A549 (cell line): ENCODE measurements around the gene ASB1. TPM values are rescaled to one million over a fixed set of nuclear protein-coding genes. Genes with fewer than 3 reads are reported as not detected.

Experiments
- ATAC-seq, 2 experiments: fragments of 200-7000 bp in 1 of 2; fragments of >200 bp in 1 of 2; cut with Nextera tagmentation in 1 of 2; cut with Tn5 transposase in 1 of 2; 3 replicates each; pipeline versions ENCODE4 v1.8.0 to v1.9.1; 2018 to 2020; ENCODE audit warnings: mild to moderate bottlenecking in 1 of 2, moderate library complexity in 1 of 2
- CTCF ChIA-PET: fragments of 300-600 bp; sonication (Branson Sonifier 250); formaldehyde crosslinking; extraction: SDS; loops from one replicate; lab custom pipeline; 2021; ENCODE audit warnings: antibody characterized with exemption, inconsistent platforms; lab: Yijun Ruan, JAX
- POLR2A ChIA-PET: fragments of 350-600 bp; formaldehyde crosslinking; extraction: SDS; loops from one replicate; lab custom pipeline; 2021; ENCODE audit warnings: antibody characterized with exemption, inconsistent platforms; lab: Yijun Ruan, JAX
- DNase-seq, 2 experiments: peaks; one replicate each; pipeline versions ENCODE4 v3.0.0 to v3.0.0-alpha.2; 2011 to 2016; ENCODE audit warnings: low read depth in 1 of 2, low spot score in 1 of 2
- FAIRE-seq: peaks from 2 replicates; lab custom pipeline; 2011; peaks lifted over from hg19 to GRCh38; lab: Jason Lieb, UNC
- H3K27ac ChIP-seq, 2 experiments: fragments of >200 bp; sonication (Bioruptor Twin); formaldehyde crosslinking; 3 replicates each; pipeline ENCODE4 v1.5.1; 2016 to 2017
- H3K4me1 ChIP-seq: fragments of >200 bp; sonication (Bioruptor Twin); formaldehyde crosslinking; 3 replicates; pipeline ENCODE4 v1.6.1; 2016
- H3K4me2 ChIP-seq: fragments of >200 bp; sonication (Bioruptor Twin); formaldehyde crosslinking; 3 replicates; pipeline ENCODE4 v1.6.1; 2016
- H3K4me3 ChIP-seq: fragments of >200 bp; sonication (Bioruptor Twin); formaldehyde crosslinking; 3 replicates; pipeline ENCODE4 v1.5.1; 2016
- H3K9me3 ChIP-seq: fragments of >200 bp; sonication (Bioruptor Twin); formaldehyde crosslinking; 3 replicates; pipeline ENCODE4 v1.6.1; 2016
- BCL3 ChIP-seq: fragments of >200 bp; sonication (Bioruptor Twin); formaldehyde crosslinking; IDR thresholded peaks from 3 replicates; pipeline ENCODE4 v1.6.1; 2016
- BHLHE40 ChIP-seq: IDR thresholded peaks from 2 replicates; pipeline ENCODE4 v1.6.1; 2012; ENCODE audit warnings: low read depth, low read length, inconsistent platforms
- CEBPB ChIP-seq, 2 experiments: fragments of >200 bp in 1 of 2; sonication (Bioruptor Twin) in 1 of 2; formaldehyde crosslinking in 1 of 2; IDR thresholded peaks; 2 replicates each; pipeline ENCODE4 v1.6.1; 2012 to 2016
- EHF ChIP-seq: fragments of 250-450 bp; sonication (Bioruptor Pico); IDR thresholded peaks from 2 replicates; pipeline ENCODE4 v1.5.0; 2020; ENCODE audit warnings: mild to moderate bottlenecking
- EP300 ChIP-seq, 2 experiments: fragments of >200 bp; sonication (Bioruptor Twin); formaldehyde crosslinking; IDR thresholded peaks; 2 replicates in 1 of 2; 3 replicates in 1 of 2; pipeline ENCODE4 v1.6.1; 2016 to 2017
- ESRRA ChIP-seq: fragments of 150-350 bp; IDR thresholded peaks from 2 replicates; pipeline ENCODE4 v1.6.1; 2014; ENCODE audit warnings: mild to moderate bottlenecking, low read length, borderline replicate concordance
- FOSB ChIP-seq: fragments of 250-450 bp; sonication (Bioruptor Pico); IDR thresholded peaks from 2 replicates; pipeline ENCODE4 v1.5.0; 2020; ENCODE audit warnings: mild to moderate bottlenecking, moderate library complexity
- FOSL2 ChIP-seq, 2 experiments: fragments of 450-650 bp in 1 of 2; fragments of >200 bp in 1 of 2; sonication (Bioruptor Twin) in 1 of 2; formaldehyde crosslinking; IDR thresholded peaks; 2 replicates each; pipeline versions ENCODE4 v1.5.0 to v1.6.1; 2016 to 2020; ENCODE audit warnings: mild to moderate bottlenecking in 1 of 2, moderate library complexity in 1 of 2
- GATA3 ChIP-seq: IDR thresholded peaks from 2 replicates; pipeline ENCODE4 v1.6.1; 2012; ENCODE audit warnings: borderline replicate concordance
- HEYL ChIP-seq: fragments of 250-450 bp; sonication (Bioruptor Pico); IDR thresholded peaks from 2 replicates; pipeline ENCODE4 v1.8.0; 2021; ENCODE audit warnings: mild to moderate bottlenecking, moderate library complexity
- KDM1A ChIP-seq: fragments of 200-600 bp; sonication (generic); IDR thresholded peaks from 2 replicates; pipeline ENCODE4 v1.6.1; 2016; ENCODE audit warnings: low read depth, mild to moderate bottlenecking
- KDM5A ChIP-seq: fragments of 200-600 bp; sonication (generic); IDR thresholded peaks from 2 replicates; pipeline ENCODE4 v1.6.1; 2016; ENCODE audit warnings: antibody characterized with exemption, mild to moderate bottlenecking
- MAX ChIP-seq: IDR thresholded peaks from 2 replicates; pipeline ENCODE4 v1.6.1; 2012
- MAZ ChIP-seq: fragments of 150-350 bp; IDR thresholded peaks from 2 replicates; pipeline ENCODE4 v1.6.1; 2014; ENCODE audit warnings: antibody characterized with exemption, low read depth, low read length, borderline replicate concordance
- MYC ChIP-seq: IDR thresholded peaks from 2 replicates; pipeline ENCODE4 v1.6.1; 2012; ENCODE audit warnings: mild to moderate bottlenecking, inconsistent platforms, low read length, improper control_type of control experiment, borderline replicate concordance
- NFE2L2 ChIP-seq: fragments of 150-350 bp; conservative IDR thresholded peaks from 2 replicates; pipeline ENCODE4 v1.6.1; 2014; ENCODE audit warnings: low read length
- NPAS2 ChIP-seq: fragments of 250-450 bp; sonication (Bioruptor Pico); IDR thresholded peaks from 2 replicates; pipeline ENCODE4 v1.8.0; 2022; ENCODE audit warnings: mild to moderate bottlenecking, moderate library complexity, borderline replicate concordance
- NR3C1 ChIP-seq: fragments of >200 bp; sonication (Bioruptor Twin); formaldehyde crosslinking; IDR thresholded peaks from 3 replicates; pipeline ENCODE4 v1.6.1; 2017
- PHF8 ChIP-seq: fragments of 200-600 bp; sonication (generic); IDR thresholded peaks from 2 replicates; pipeline ENCODE4 v1.6.1; 2016; ENCODE audit warnings: low read depth, mild to moderate bottlenecking, antibody characterized with exemption, moderate library complexity, borderline replicate concordance
- POLR2AphosphoS2 ChIP-seq: conservative IDR thresholded peaks from 2 replicates; pipeline ENCODE4 v1.6.1; 2012; ENCODE audit warnings: low read length, improper control_type of control experiment, inconsistent platforms
- RAD21 ChIP-seq, 2 experiments: fragments of >200 bp in 1 of 2; sonication (Bioruptor Twin) in 1 of 2; formaldehyde crosslinking in 1 of 2; IDR thresholded peaks in 1 of 2; conservative IDR thresholded peaks in 1 of 2; 2 replicates in 1 of 2; 3 replicates in 1 of 2; pipeline ENCODE4 v1.6.1; 2012 to 2018; ENCODE audit warnings: inconsistent platforms in 1 of 2
- RARB ChIP-seq: fragments of 250-450 bp; sonication (Bioruptor Pico); IDR thresholded peaks from 2 replicates; pipeline ENCODE4 v1.8.0; 2021; ENCODE audit warnings: mild to moderate bottlenecking, moderate library complexity
- RNF2 ChIP-seq: fragments of 200-600 bp; sonication (generic); IDR thresholded peaks from 2 replicates; pipeline ENCODE4 v1.6.1; 2016; ENCODE audit warnings: low read depth, mild to moderate bottlenecking, antibody characterized with exemption, moderate library complexity, borderline replicate concordance
- SREBF2 ChIP-seq: fragments of 450-650 bp; IDR thresholded peaks from 2 replicates; pipeline ENCODE4 v1.6.1; 2014; ENCODE audit warnings: mild to moderate bottlenecking, moderate library complexity
- USF2 ChIP-seq: fragments of 450-650 bp; IDR thresholded peaks from 2 replicates; pipeline ENCODE4 v1.6.1; 2014; ENCODE audit warnings: antibody characterized with exemption
- ZFP36 ChIP-seq: fragments of 450-650 bp; IDR thresholded peaks from 2 replicates; pipeline ENCODE4 v1.6.1; 2014; ENCODE audit warnings: borderline replicate concordance; ENCODE audit not compliant: partially characterized antibody
- ZNF302 ChIP-seq: fragments of 250-450 bp; sonication (Bioruptor Pico); IDR thresholded peaks from 2 replicates; pipeline ENCODE4 v1.9.0; 2021; ENCODE audit warnings: inconsistent platforms, mild to moderate bottlenecking, moderate library complexity
- WGBS: methylation state at CpG from one replicate; pipeline ENCODE4 v1.1.6; 2017; ENCODE audit errors: missing lambda C conversion rate; 5-methylcytosine and 5-hydroxymethylcytosine counted together
- polyA plus RNA-seq, 4 experiments: library from polyadenylated mRNA; depleted of rRNA in 3 of 4; stranded (reverse); fragments of >200 nt; fragmentation: RNase III in 1 of 4; extraction: RNeasy Plus Mini Kit Qiagen cat#74134 plus additional on column Dnase treatment in 1 of 4; gene quantifications; 2 replicates in 3 of 4; 3 replicates in 1 of 4; pipeline ENCODE4 v1.2.3, GENCODE V29; 2011 to 2017
- TF ChIP-seq, protein P1 (sequence below): fragments of >200 bp; sonication (Bioruptor Twin); formaldehyde crosslinking; IDR thresholded peaks from 2 replicates; pipeline ENCODE4 v1.6.1; 2016
- TF ChIP-seq, protein P2 (sequence below): IDR thresholded peaks from 2 replicates; pipeline ENCODE4 v1.6.1; 2012; ENCODE audit warnings: low read depth, borderline replicate concordance

Gene ASB1
- polyA plus RNA-seq, 2 of the 4 experiments (the other 2 are of a cell fraction), result 24.6 to 42.7 TPM

DNA sequence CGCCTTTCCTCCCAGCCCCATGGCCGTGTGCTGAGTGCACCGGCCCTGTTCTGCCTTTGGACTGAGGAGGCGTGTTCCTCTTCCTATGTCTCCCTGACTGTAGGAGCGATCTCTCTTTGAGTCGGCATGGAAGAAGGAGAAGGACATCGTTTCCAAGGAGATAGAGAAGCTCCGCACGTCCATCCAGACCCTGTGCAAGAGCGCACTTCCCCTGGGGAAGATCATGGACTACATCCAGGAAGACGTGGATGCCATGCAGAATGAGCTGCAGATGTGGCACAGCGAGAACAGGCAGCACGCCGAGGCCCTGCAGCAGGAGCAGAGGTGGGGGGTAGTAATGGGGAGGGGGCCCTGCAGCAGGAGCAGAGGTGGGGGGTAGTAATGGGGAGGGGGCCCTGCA, 29.4 kb upstream of the ASB1 start:
- Histone ChIP-seq H3K9me3 (no peaks in the 10 kb centered on the region), H3K4me3 (no peak overlapping the region), H3K27ac (no peak overlapping the region), H3K4me2 (no peak overlapping the region), H3K4me1 (no peaks in the 10 kb centered on the region)
- POLR2A ChIA-PET, result no interaction called here
- no peak for DNase-seq
- no peak for TF ChIP-seq RNF2
- TF ChIP-seq RAD21 (conservative IDR thresholded peaks at IDR 0.05 in 1 of 2, IDR thresholded peaks at IDR 0.05 in 1 of 2), result no peak
- CTCF ChIA-PET, result interaction anchor here (0.8 to 1.5 kb wide), 2 partner anchors 27 to 709 kb away, joined by 3 read pairs; no protein-coding TSS in a partner anchor
- no peak for ATAC-seq
- no peak for FAIRE-seq
- 91% methylated on average over 14 of the region's 14 CpGs for WGBS

GRCh38 chr2:238398577-238398976, 28.1 kb upstream of the ASB1 start:
- WGBS, result 83% methylated on average over 6 of the region's 6 CpGs
- no peak for DNase-seq
- Histone ChIP-seq H3K9me3 (no peaks in the 10 kb centered on the region), H3K4me2 (no peak overlapping the region)
- no peak for TF ChIP-seq SREBF2
- no peak for TF ChIP-seq HEYL (CRISPR knock-in tag)
- no peak for TF ChIP-seq MAZ
- TF ChIP-seq CEBPB (IDR thresholded peaks at IDR 0.05), result no peak
- TF ChIP-seq USF2, result no peak
- TF ChIP-seq PHF8, result no peak
- TF ChIP-seq NFE2L2, result no peak
- no peak for TF ChIP-seq FOSL2 (IDR thresholded peaks at IDR 0.05)
- TF ChIP-seq FOSL2 (CRISPR knock-in tag; IDR thresholded peaks at IDR 0.05), result no peak
- TF ChIP-seq ESRRA, result no peak
- no peak for TF ChIP-seq NPAS2 (CRISPR knock-in tag)
- TF ChIP-seq ZNF302 (CRISPR knock-in tag), result no peak
- TF ChIP-seq MYC, result no peak
- TF ChIP-seq EHF (CRISPR knock-in tag), result no peak
- no peak for TF ChIP-seq BCL3
- TF ChIP-seq, all 56 proteins: peak for 0
- ATAC-seq (no peak), FAIRE-seq (no peak)
- Histone ChIP-seq H3K4me1 (no peaks in the 10 kb centered on the region), H3K27ac (no peak overlapping the region), H3K4me3 (no peak overlapping the region)
- POLR2A ChIA-PET, result no interaction called here
- CTCF ChIA-PET, result no interaction called here

DNA sequence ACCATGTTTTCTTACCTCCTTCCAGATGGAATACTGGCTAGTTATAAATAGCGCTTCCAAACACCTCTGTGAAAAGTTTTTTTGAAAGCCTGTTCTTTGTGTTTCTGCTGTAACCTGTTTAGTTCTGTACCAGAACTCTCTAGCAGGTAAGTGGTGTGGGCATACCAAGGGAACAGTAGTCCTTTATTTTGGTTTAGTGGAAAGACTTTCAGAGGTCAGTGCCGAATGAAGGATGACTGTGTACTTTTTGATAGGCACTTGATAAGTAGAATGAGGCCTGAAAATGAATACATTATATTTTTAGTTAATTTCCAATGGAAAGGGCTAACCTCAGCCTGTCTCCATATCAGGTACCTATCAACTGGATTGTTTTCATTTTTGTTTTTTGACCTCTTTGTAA, 27.6 kb upstream of the ASB1 start:
- ChIA-PET POLR2A (no interaction called here), CTCF (no interaction called here)
- no peaks in the 10 kb centered on the region for H3K4me1 ChIP-seq
- DNase-seq, result no peak
- TF ChIP-seq USF2 (no peak), ZNF302 (CRISPR knock-in tag) (no peak), KDM1A (no peak), MAX (no peak), EHF (CRISPR knock-in tag) (no peak), BHLHE40 (no peak), EP300 (IDR thresholded peaks at IDR 0.05) (no peak), KDM5A (no peak), GATA3 (no peak), RARB (CRISPR knock-in tag) (no peak), FOSB (CRISPR knock-in tag) (no peak), MAZ (no peak), POLR2AphosphoS2 (no peak), NR3C1 (no peak), ZFP36 (no peak), NFE2L2 (no peak)
- TF ChIP-seq, protein P1, sequence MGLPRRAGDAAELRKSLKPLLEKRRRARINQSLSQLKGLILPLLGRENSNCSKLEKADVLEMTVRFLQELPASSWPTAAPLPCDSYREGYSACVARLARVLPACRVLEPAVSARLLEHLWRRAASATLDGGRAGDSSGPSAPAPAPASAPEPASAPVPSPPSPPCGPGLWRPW, result no peak
- TF ChIP-seq, protein P2, sequence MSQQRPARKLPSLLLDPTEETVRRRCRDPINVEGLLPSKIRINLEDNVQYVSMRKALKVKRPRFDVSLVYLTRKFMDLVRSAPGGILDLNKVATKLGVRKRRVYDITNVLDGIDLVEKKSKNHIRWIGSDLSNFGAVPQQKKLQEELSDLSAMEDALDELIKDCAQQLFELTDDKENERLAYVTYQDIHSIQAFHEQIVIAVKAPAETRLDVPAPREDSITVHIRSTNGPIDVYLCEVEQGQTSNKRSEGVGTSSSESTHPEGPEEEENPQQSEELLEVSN, result no peak
- TF ChIP-seq, all 56 proteins: peak for 0
- Histone ChIP-seq H3K27ac (no peak overlapping the region), H3K4me2 (no peak overlapping the region), H3K9me3 (no peaks in the 10 kb centered on the region), H3K4me3 (no peak overlapping the region)
- WGBS, result 94% methylated on average over 2 of the region's 2 CpGs
- no peak for FAIRE-seq
- no peak for ATAC-seq
